ENCODE data around the gene CORO2B. TPM values are rescaled to one million over a fixed set of nuclear protein-coding genes. Genes with fewer than 3 reads are reported as not detected.

CORO2B gene
- total and polyA plus RNA-seq, 2 of the 4 experiments (the other 2 are of a cell fraction), result 9.3 to 39.3 TPM

DNA sequence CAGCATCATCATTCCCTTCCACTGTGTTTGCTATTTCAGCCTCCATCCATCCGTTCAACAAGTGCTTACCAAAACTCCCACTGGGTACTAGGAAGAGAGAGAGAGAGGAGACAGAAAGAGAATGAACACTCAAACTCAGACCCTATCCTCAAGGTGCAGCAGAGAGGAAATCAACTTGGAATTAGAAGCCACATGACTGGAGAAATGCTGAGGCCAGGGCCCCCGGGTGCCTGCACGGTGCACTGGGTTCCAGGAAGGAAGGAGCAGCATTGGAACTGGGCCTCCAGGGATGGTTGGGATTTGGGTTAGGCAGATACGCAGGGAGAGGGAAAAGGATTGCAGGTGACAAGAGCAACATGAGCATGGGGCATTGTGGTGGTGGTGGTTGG lies 30.0 kb downstream of the CORO2B start:
- DNase-seq (no peak), ATAC-seq (ENCODE audit: low read depth) (no peak)
- peaks cover 35 to 57% of the 10 kb centered on the region in 2 experiments for H3K79me1 ChIP-seq (ENCODE audit: low read depth in 1 of 2, low read length in 2 of 2)
- H3K9me1 ChIP-seq (ENCODE audit: insufficient read depth, low read length), result peaks cover 16% of the 10 kb centered on the region
- peaks cover 28% of the 10 kb centered on the region for H3K4me1 ChIP-seq (ENCODE audit: control insufficient read depth, insufficient read depth, low read length)
- H2BK5ac ChIP-seq (ENCODE audit: low read depth, low read length, poor library complexity, severe bottlenecking), result no peak overlapping the region
- no peak overlapping the region for H3K4me2 ChIP-seq (ENCODE audit: low read depth, low read length)
- no peaks in the 10 kb centered on the region for H4K20me1 ChIP-seq (ENCODE audit: insufficient read depth, low read length)
- peak overlapping the region in 1 of 2 experiments; percentile 19; a peak in 2 of 4 replicates for H4K8ac ChIP-seq (ENCODE audit: low read depth in 2 of 2, low read length in 2 of 2)
- TF ChIP-seq RFX5 (IDR thresholded peaks at IDR 0.05; ENCODE audit: low read depth, low read length), result no peak
- TF ChIP-seq RAD21 (IDR thresholded peaks at IDR 0.05; ENCODE audit: low read length), result no peak
- no peak for TF ChIP-seq SMC3 (IDR thresholded peaks at IDR 0.05; ENCODE audit: low read depth, low read length)
- TF ChIP-seq MAFK (IDR thresholded peaks at IDR 0.05; ENCODE audit: low read depth, low read length), result no peak
- TF ChIP-seq BHLHE40 (IDR thresholded peaks at IDR 0.05; ENCODE audit: low read depth, low read length), result no peak
- TF ChIP-seq, protein P1, sequence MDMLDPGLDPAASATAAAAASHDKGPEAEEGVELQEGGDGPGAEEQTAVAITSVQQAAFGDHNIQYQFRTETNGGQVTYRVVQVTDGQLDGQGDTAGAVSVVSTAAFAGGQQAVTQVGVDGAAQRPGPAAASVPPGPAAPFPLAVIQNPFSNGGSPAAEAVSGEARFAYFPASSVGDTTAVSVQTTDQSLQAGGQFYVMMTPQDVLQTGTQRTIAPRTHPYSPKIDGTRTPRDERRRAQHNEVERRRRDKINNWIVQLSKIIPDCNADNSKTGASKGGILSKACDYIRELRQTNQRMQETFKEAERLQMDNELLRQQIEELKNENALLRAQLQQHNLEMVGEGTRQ (IDR thresholded peaks at IDR 0.05; ENCODE audit: low read depth, low read length), result no peak
- TF ChIP-seq MXI1 (IDR thresholded peaks at IDR 0.05; ENCODE audit: borderline replicate concordance, low read depth, low read length), result no peak
- TF ChIP-seq CHD1 (IDR thresholded peaks at IDR 0.05; ENCODE audit: low read depth, low read length), result no peak
- no peak for TF ChIP-seq POLR2A (IDR thresholded peaks at IDR 0.05; ENCODE audit: low read depth, low read length)
- TF ChIP-seq, protein P2, sequence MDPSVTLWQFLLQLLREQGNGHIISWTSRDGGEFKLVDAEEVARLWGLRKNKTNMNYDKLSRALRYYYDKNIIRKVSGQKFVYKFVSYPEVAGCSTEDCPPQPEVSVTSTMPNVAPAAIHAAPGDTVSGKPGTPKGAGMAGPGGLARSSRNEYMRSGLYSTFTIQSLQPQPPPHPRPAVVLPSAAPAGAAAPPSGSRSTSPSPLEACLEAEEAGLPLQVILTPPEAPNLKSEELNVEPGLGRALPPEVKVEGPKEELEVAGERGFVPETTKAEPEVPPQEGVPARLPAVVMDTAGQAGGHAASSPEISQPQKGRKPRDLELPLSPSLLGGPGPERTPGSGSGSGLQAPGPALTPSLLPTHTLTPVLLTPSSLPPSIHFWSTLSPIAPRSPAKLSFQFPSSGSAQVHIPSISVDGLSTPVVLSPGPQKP (IDR thresholded peaks at IDR 0.05; ENCODE audit: borderline replicate concordance, low read depth, low read length), result no peak
- TF ChIP-seq, protein P3, sequence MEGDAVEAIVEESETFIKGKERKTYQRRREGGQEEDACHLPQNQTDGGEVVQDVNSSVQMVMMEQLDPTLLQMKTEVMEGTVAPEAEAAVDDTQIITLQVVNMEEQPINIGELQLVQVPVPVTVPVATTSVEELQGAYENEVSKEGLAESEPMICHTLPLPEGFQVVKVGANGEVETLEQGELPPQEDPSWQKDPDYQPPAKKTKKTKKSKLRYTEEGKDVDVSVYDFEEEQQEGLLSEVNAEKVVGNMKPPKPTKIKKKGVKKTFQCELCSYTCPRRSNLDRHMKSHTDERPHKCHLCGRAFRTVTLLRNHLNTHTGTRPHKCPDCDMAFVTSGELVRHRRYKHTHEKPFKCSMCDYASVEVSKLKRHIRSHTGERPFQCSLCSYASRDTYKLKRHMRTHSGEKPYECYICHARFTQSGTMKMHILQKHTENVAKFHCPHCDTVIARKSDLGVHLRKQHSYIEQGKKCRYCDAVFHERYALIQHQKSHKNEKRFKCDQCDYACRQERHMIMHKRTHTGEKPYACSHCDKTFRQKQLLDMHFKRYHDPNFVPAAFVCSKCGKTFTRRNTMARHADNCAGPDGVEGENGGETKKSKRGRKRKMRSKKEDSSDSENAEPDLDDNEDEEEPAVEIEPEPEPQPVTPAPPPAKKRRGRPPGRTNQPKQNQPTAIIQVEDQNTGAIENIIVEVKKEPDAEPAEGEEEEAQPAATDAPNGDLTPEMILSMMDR (conservative IDR thresholded peaks at IDR 0.05; ENCODE audit: low read depth, low read length), result no peak
- TF ChIP-seq MAZ (IDR thresholded peaks at IDR 0.05; ENCODE audit: borderline replicate concordance, low read depth, low read length), result no peak
- TF ChIP-seq FOS (IDR thresholded peaks at IDR 0.05; ENCODE audit: low read depth, low read length), result no peak
- no peak for TF ChIP-seq NFE2L2 (IDR thresholded peaks at IDR 0.05; ENCODE audit: low read depth, low read length)
- TF ChIP-seq CEBPB (IDR thresholded peaks at IDR 0.05; ENCODE audit: low read depth, low read length), result no peak
- TF ChIP-seq RCOR1 (IDR thresholded peaks at IDR 0.05; ENCODE audit: insufficient replicate concordance, low read length), result no peak
- no peak overlapping the region for H2AK9ac ChIP-seq (replicated peaks; ENCODE audit: low read depth, low read length, poor library complexity)
- no peak overlapping the region; the same call in 1 of the 2 replicates for H2BK20ac ChIP-seq (ENCODE audit: low read depth, low read length)
- no peak overlapping the region for H2AFZ ChIP-seq (replicated peaks; ENCODE audit: low read length, poor library complexity)
- no TSS peak for BruUV-seq (replicated peaks)
- in situ Hi-C loops (cut with MboI; ENCODE audit: low sequenced_read_pairs), result no loop called here
- H2BK120ac ChIP-seq (ENCODE audit: low read depth, low read length), result no peak overlapping the region
- no peak overlapping the region for H3K14ac ChIP-seq (replicated peaks; ENCODE audit: low read depth, low read length)
- H3K9ac ChIP-seq (ENCODE audit: low read depth, low read length), result no peak overlapping the region
- ChIA-PET POLR2A (ENCODE audit: unreplicated experiment) (no interaction called here), CTCF (no interaction called here)
- H3K27me3 ChIP-seq (ENCODE audit: control insufficient read depth, insufficient read depth, low read length), result no peaks in the 10 kb centered on the region
- H2AK5ac ChIP-seq (ENCODE audit: low read depth, low read length), result no peak overlapping the region
- no peak overlapping the region for H3K18ac ChIP-seq (ENCODE audit: low read depth, low read length)
- dilution Hi-C loops (cut with HindIII; ENCODE audit: low sequenced_read_pairs, unreplicated experiment), result no loop called here
- intact Hi-C loops (cut with micrococcal nuclease), result no loop called here
- no peak overlapping the region for H3K23ac ChIP-seq (ENCODE audit: low read depth, low read length)
- no peak overlapping the region for H2BK15ac ChIP-seq (ENCODE audit: low read depth, low read length)
- no peaks in the 10 kb centered on the region for H3K9me3 ChIP-seq (ENCODE audit: control insufficient read depth, insufficient read depth, low read length)
- 100% methylated on average over 3 of the region's 4 CpGs; no CpG with 5 or more reads in 1 of the 2 experiments for WGBS, 2 experiments (ENCODE audit: extremely low coverage in 2 of 2, insufficient read length in 1 of 2)
- no peak overlapping the region for H3K56ac ChIP-seq (ENCODE audit: extremely low read depth, insufficient read depth, low read length)
- no peak overlapping the region for H3K4me3 ChIP-seq (ENCODE audit: insufficient read depth, low read depth, low read length)
- no peaks in the 10 kb centered on the region for H3K36me3 ChIP-seq (ENCODE audit: control insufficient read depth, insufficient read depth, low read length)
- no peak overlapping the region for H3K27ac ChIP-seq (ENCODE audit: insufficient read depth, low read length)
- H3K4ac ChIP-seq (ENCODE audit: low read depth, low read length), result peak overlapping the region; percentile 9; the same call in 1 of the 2 replicates
- 0 out of 2 replicates have a peak overlapping the region, but pooled peaks have one; percentile 9 for H4K91ac ChIP-seq (ENCODE audit: insufficient read depth, low read depth, low read length)
- peak overlapping the region; percentile 6; the same call in 1 of the 2 replicates for H4K5ac ChIP-seq (ENCODE audit: low read depth, low read length)
